ENCODE results near the gene IKZF3.

The IKZF3 gene

GRCh38 chr17:39812466-39812865 lies 51.6 kb downstream of the IKZF3 start (continued):
- TF ChIP-seq, protein P1, sequence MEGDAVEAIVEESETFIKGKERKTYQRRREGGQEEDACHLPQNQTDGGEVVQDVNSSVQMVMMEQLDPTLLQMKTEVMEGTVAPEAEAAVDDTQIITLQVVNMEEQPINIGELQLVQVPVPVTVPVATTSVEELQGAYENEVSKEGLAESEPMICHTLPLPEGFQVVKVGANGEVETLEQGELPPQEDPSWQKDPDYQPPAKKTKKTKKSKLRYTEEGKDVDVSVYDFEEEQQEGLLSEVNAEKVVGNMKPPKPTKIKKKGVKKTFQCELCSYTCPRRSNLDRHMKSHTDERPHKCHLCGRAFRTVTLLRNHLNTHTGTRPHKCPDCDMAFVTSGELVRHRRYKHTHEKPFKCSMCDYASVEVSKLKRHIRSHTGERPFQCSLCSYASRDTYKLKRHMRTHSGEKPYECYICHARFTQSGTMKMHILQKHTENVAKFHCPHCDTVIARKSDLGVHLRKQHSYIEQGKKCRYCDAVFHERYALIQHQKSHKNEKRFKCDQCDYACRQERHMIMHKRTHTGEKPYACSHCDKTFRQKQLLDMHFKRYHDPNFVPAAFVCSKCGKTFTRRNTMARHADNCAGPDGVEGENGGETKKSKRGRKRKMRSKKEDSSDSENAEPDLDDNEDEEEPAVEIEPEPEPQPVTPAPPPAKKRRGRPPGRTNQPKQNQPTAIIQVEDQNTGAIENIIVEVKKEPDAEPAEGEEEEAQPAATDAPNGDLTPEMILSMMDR (tag by site-specific recombination; IDR thresholded peaks at IDR 0.05), result no peak
- no peak for TF ChIP-seq ZNF202 (tag by site-specific recombination; IDR thresholded peaks at IDR 0.05; ENCODE audit: borderline replicate concordance)
- no peak for TF ChIP-seq ZNF692 (tag by site-specific recombination; IDR thresholded peaks at IDR 0.05)
- no peak for TF ChIP-seq ZNF530 (tag by site-specific recombination; IDR thresholded peaks at IDR 0.05; ENCODE audit: low read depth)
- peak; percentile 93 for TF ChIP-seq FEZF1 (tag by site-specific recombination; IDR thresholded peaks at IDR 0.05)
- TF ChIP-seq, protein P2, sequence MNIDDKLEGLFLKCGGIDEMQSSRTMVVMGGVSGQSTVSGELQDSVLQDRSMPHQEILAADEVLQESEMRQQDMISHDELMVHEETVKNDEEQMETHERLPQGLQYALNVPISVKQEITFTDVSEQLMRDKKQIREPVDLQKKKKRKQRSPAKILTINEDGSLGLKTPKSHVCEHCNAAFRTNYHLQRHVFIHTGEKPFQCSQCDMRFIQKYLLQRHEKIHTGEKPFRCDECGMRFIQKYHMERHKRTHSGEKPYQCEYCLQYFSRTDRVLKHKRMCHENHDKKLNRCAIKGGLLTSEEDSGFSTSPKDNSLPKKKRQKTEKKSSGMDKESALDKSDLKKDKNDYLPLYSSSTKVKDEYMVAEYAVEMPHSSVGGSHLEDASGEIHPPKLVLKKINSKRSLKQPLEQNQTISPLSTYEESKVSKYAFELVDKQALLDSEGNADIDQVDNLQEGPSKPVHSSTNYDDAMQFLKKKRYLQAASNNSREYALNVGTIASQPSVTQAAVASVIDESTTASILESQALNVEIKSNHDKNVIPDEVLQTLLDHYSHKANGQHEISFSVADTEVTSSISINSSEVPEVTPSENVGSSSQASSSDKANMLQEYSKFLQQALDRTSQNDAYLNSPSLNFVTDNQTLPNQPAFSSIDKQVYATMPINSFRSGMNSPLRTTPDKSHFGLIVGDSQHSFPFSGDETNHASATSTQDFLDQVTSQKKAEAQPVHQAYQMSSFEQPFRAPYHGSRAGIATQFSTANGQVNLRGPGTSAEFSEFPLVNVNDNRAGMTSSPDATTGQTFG (tag by site-specific recombination; IDR thresholded peaks at IDR 0.05; ENCODE audit: borderline replicate concordance), result no peak
- TF ChIP-seq ZNF221 (tag by site-specific recombination; IDR thresholded peaks at IDR 0.05; ENCODE audit: borderline replicate concordance), result no peak
- TF ChIP-seq ZNF521 (tag by site-specific recombination; IDR thresholded peaks at IDR 0.05), result no peak
- TF ChIP-seq SP2 (tag by site-specific recombination; IDR thresholded peaks at IDR 0.05), result no peak
- TF ChIP-seq SCRT1 (tag by site-specific recombination; IDR thresholded peaks at IDR 0.05; ENCODE audit: borderline replicate concordance), result no peak
- TF ChIP-seq, protein P3, sequence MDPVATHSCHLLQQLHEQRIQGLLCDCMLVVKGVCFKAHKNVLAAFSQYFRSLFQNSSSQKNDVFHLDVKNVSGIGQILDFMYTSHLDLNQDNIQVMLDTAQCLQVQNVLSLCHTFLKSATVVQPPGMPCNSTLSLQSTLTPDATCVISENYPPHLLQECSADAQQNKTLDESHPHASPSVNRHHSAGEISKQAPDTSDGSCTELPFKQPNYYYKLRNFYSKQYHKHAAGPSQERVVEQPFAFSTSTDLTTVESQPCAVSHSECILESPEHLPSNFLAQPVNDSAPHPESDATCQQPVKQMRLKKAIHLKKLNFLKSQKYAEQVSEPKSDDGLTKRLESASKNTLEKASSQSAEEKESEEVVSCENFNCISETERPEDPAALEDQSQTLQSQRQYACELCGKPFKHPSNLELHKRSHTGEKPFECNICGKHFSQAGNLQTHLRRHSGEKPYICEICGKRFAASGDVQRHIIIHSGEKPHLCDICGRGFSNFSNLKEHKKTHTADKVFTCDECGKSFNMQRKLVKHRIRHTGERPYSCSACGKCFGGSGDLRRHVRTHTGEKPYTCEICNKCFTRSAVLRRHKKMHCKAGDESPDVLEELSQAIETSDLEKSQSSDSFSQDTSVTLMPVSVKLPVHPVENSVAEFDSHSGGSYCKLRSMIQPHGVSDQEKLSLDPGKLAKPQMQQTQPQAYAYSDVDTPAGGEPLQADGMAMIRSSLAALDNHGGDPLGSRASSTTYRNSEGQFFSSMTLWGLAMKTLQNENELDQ (tag by site-specific recombination; IDR thresholded peaks at IDR 0.05; ENCODE audit: low read depth), result no peak
- TF ChIP-seq ZNF112 (tag by site-specific recombination; IDR thresholded peaks at IDR 0.05), result no peak
- TF ChIP-seq ZNF354C (tag by site-specific recombination; IDR thresholded peaks at IDR 0.05; ENCODE audit: borderline replicate concordance, low read depth), result no peak
- no peak for TF ChIP-seq ZNF248 (tag by site-specific recombination; IDR thresholded peaks at IDR 0.05)
- no peak for TF ChIP-seq ZNF701 (tag by site-specific recombination; IDR thresholded peaks at IDR 0.05)
- no peak for TF ChIP-seq KLF7 (tag by site-specific recombination; IDR thresholded peaks at IDR 0.05; ENCODE audit: borderline replicate concordance)
- TF ChIP-seq SCRT2 (tag by site-specific recombination; IDR thresholded peaks at IDR 0.05), result no peak
- no peak for TF ChIP-seq BCL11B (tag by site-specific recombination; IDR thresholded peaks at IDR 0.05; ENCODE audit: low read depth)
- TF ChIP-seq ZNF433 (tag by site-specific recombination; IDR thresholded peaks at IDR 0.05; ENCODE audit: low read depth), result no peak
- TF ChIP-seq KLF16 (tag by site-specific recombination; IDR thresholded peaks at IDR 0.05), result no peak
- TF ChIP-seq ZNF518A (tag by site-specific recombination; conservative IDR thresholded peaks at IDR 0.05; ENCODE audit: low read depth), result no peak
- TF ChIP-seq PRDM1 (tag by site-specific recombination; IDR thresholded peaks at IDR 0.05), result no peak
- TF ChIP-seq TRIM28 (IDR thresholded peaks at IDR 0.05; ENCODE audit: borderline replicate concordance, low read length), result no peak
- no peak for TF ChIP-seq WT1 (tag by site-specific recombination; IDR thresholded peaks at IDR 0.05)
